ENCODE data around the gene PRR12.

PRR12 gene

DNA sequence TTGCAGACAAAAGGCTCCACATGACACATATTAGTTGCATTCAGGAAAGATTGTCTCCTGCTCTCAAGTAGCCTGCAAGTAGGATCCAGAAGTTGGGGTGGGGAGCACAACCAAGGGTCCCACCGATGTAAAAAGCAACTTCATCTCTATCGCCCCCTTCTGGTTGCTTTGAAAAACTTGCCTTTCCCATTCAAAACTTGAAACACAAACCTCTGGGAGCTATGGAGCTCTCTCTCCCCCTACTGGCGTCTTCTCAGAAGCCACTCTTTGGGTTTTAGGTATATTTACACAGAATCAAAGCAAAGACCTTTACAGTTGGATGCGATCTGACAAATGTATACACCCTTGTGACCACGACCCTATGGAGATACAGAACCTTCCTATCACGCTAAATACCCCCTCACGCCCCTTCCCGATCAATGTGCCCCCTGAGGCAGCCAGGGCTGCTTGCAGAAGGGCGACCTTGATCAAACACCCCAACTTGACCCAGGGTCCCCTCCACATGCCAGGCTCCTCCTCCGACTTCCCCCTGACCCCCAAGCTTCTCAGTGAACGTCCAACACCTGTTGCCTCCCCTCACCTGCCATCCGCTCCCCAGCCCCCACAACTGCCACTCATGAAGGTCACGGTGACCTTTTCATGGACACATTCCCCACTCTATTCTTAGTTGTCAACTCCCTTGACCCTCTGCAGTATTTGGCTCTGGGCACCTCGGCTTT, 20.7 kb upstream of the PRR12 start:
- DNase-seq (ENCODE audit: extremely low spot score), result peak; percentile 87
- CTCF ChIA-PET, result interaction anchor here (0.7 to 7.0 kb wide), 58 partner anchors 9 to 566 kb away, joined by 3 to 84 read pairs (median 4); partner anchors contain the start of genes FLT3LG, NOSIP, PRRG2 and RCN3
- POLR2A ChIA-PET, result interaction anchor here (1.0 to 1.1 kb wide), 2 partner anchors 10 to 128 kb away, joined by 3 to 4 read pairs; partner anchors contain the start of gene NOSIP
- TF ChIP-seq, protein P1, sequence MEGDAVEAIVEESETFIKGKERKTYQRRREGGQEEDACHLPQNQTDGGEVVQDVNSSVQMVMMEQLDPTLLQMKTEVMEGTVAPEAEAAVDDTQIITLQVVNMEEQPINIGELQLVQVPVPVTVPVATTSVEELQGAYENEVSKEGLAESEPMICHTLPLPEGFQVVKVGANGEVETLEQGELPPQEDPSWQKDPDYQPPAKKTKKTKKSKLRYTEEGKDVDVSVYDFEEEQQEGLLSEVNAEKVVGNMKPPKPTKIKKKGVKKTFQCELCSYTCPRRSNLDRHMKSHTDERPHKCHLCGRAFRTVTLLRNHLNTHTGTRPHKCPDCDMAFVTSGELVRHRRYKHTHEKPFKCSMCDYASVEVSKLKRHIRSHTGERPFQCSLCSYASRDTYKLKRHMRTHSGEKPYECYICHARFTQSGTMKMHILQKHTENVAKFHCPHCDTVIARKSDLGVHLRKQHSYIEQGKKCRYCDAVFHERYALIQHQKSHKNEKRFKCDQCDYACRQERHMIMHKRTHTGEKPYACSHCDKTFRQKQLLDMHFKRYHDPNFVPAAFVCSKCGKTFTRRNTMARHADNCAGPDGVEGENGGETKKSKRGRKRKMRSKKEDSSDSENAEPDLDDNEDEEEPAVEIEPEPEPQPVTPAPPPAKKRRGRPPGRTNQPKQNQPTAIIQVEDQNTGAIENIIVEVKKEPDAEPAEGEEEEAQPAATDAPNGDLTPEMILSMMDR (IDR thresholded peaks at IDR 0.05; ENCODE audit: control extremely low read depth, extremely low read depth, low read depth, missing control alignments), result peak; percentile 92

DNA sequence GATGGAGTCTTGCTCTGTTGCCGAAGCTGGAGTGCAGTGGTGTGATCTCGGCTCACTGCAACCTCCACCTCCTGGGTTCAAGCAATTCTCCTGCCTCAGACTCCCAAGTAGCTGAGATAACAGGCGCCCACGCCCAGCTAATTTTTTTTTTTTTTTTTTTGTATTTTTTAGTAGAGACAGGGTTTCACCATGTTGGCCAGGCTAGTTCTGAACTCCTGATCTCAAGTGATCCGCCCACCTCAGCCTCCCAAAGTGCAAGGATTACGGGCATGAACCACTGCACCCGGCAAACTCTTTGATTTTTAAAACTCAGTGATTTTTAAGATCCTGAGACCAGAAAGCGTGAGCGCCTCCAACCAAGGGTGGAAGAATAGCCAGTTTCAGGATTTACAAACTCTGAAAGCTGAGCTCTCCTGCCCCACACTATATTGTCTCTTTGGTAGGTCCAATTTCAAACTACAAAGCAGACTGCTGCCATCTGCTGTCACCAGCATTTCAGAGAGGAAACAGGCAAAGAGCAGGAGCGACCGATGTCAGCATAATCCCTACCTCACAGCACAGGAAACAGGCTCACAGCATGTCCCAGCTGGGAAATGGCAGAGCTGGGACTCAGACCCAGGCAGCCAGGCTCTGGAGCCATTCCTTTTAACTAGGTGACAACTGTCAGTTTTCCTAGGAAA, 19.8 kb upstream of the PRR12 start:
- TF ChIP-seq, protein P1 (IDR thresholded peaks at IDR 0.05; ENCODE audit: control extremely low read depth, extremely low read depth, low read depth, missing control alignments), result peak; percentile 43
- DNase-seq (ENCODE audit: extremely low spot score), result no peak
- ChIA-PET POLR2A (interaction anchor here (1.1 kb wide), 1 partner anchor 128 kb away, joined by 3 read pairs; no protein-coding TSS in a partner anchor), CTCF (interaction anchor here (0.7 to 7.0 kb wide), 35 partner anchors 8 to 565 kb away, joined by 3 to 84 read pairs (median 5); partner anchors contain the start of genes FLT3LG, NOSIP, PRRG2 and RRAS)

DNA sequence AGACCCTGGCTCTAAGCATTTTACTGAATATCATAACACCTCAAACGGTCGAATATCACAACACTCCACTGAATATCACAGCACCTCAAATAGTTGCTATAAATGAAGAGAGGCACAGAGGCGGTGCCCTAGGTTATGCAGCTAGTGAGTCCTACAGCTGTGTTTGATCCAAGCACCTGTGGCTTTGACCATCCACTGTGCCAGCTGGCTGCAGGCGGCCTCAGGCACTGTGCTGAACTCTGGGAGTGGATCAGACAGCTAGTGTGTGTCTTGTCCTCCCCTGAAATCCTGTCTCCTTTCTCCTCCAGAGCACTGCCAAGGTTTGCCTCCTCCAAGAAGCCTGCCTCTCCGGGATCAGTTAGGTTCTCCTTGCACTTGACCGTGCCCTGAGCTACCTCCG, 18.0 kb upstream of the PRR12 start:
- CTCF ChIA-PET, result interaction anchor here (0.7 to 7.0 kb wide), 4 partner anchors 10 to 102 kb away, joined by 3 to 57 read pairs (median 4); no protein-coding TSS in a partner anchor
- POLR2A ChIA-PET, result no interaction called here
- DNase-seq (ENCODE audit: extremely low spot score), result no peak
- TF ChIP-seq, protein P1 (IDR thresholded peaks at IDR 0.05; ENCODE audit: control extremely low read depth, extremely low read depth, low read depth, missing control alignments), result no peak

DNA sequence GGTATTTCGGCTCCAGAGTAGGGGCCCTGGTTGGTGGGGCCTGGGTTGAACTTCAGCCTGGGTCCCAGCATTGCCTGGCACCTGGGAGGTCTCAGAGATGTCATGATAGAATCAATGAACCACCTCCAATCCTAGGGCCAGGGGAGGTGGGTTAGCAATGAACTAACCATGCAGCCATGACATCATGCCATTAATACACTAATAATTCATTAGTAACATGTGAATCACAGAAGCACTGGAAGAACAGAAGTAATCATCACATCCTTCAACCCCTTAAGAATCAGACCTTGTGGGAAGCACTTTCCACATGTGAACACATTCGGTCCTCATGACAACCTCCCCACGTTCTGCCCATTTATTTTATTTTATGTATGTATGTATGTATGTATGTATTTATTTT, 17.6 kb upstream of the PRR12 start:
- TF ChIP-seq, protein P1 (IDR thresholded peaks at IDR 0.05; ENCODE audit: control extremely low read depth, extremely low read depth, low read depth, missing control alignments), result no peak
- CTCF ChIA-PET, result interaction anchor here (0.7 to 7.0 kb wide), 5 partner anchors 10 to 101 kb away, joined by 3 to 57 read pairs (median 4); no protein-coding TSS in a partner anchor
- DNase-seq (ENCODE audit: extremely low spot score), result no peak
- POLR2A ChIA-PET, result no interaction called here

DNA sequence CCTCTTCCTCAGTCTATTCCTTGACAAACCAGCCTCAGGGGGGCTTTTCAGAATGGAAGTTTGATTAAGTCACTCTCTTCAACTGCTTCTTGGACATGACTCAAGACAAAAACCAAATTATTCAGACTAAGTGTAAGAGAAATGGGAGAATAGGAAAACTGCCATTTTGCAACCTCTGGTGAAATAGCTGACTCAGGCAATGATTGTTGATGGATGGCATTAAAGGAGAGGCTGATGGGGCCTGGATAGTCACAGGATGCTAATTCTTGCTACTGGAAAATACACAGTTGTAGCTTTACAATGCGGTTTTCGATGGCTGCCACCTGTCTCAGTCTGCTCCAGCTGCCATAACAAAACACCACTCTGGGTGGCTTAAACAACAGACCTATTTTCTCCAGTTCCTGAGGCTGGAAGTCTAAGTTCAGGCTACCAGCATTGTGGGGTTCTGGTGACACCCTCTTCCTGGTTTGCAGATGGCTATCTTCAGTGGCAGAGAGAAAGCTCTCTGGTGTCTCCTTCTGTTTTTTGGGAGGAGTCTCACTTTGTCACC, 16.7 kb upstream of the PRR12 start:
- POLR2A ChIA-PET, result no interaction called here
- TF ChIP-seq, protein P1 (IDR thresholded peaks at IDR 0.05; ENCODE audit: control extremely low read depth, extremely low read depth, low read depth, missing control alignments), result no peak
- CTCF ChIA-PET, result interaction anchor here (0.9 to 7.0 kb wide), 5 partner anchors 12 to 69 kb away, joined by 3 to 57 read pairs (median 4); no protein-coding TSS in a partner anchor
- no peak for DNase-seq (ENCODE audit: extremely low spot score)

DNA sequence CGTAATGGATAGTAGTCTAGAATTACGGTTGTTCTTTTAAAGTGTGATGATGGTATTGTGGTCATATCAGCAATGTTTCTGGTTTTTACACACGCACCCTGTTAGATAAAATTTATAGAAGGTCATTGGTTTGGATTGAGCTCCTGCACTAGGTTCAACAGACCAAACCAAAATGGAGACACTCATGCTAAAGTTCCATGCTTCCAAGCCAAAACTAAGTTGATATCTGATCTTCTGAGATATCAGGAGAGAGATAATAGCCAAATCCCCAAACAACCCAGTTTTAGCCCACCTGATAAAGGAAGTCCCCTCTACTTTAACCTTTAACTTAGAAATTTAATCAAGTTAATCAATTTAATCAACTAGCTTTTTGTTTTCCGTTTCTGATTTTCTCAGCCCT, 11.8 kb upstream of the PRR12 start:
- CTCF ChIA-PET, result interaction anchor here (1.0 to 4.6 kb wide), 7 partner anchors 9 to 371 kb away, joined by 3 to 59 read pairs (median 5); partner anchors contain the start of gene RRAS
- no peak for DNase-seq (ENCODE audit: extremely low spot score)
- POLR2A ChIA-PET, result interaction anchor here (0.6 to 1.7 kb wide), 5 partner anchors 9 to 115 kb away, joined by 3 to 8 read pairs (median 4); partner anchors contain the start of gene RRAS
- TF ChIP-seq, protein P1 (IDR thresholded peaks at IDR 0.05; ENCODE audit: control extremely low read depth, extremely low read depth, low read depth, missing control alignments), result no peak
